Calu3 (cell line): Measurements from ENCODE around the gene ALG11. TPM values are rescaled to one million over a fixed set of nuclear protein-coding genes. Genes with fewer than 3 reads are reported as not detected.

Experiments used
- BruUV-seq: library from RNA; stranded (reverse); fragments of 400-500 nt; replicated peaks from 2 replicates; lab custom pipeline; 2021; lab: Mats Ljungman, UMichigan
- CTCF ChIA-PET: fragments of 300-600 bp; sonication (Branson Sonifier 250); formaldehyde crosslinking; loops from one replicate; lab custom pipeline; 2022; ENCODE audit warnings: antibody characterized with exemption; lab: Charles Lee
- DNase-seq: peaks from one replicate; pipeline ENCODE4 v3.0.0; 2022
- H3K27ac Mint-ChIP-seq: one replicate; pipeline ENCODE4 v1.8.0; 2022; ENCODE audit warnings: mixed read lengths; ENCODE audit not compliant: unreplicated experiment
- H3K27me3 Mint-ChIP-seq: one replicate; pipeline ENCODE4 v1.8.0; 2022; ENCODE audit warnings: mixed read lengths; ENCODE audit not compliant: unreplicated experiment
- H3K36me3 Mint-ChIP-seq: one replicate; pipeline ENCODE4 v1.8.0; 2022; ENCODE audit warnings: mild to moderate bottlenecking, moderate library complexity, mixed read lengths; ENCODE audit not compliant: insufficient read depth, unreplicated experiment
- H3K4me1 Mint-ChIP-seq: one replicate; pipeline ENCODE4 v1.8.0; 2022; ENCODE audit warnings: mild to moderate bottlenecking, low read depth, mixed read lengths; ENCODE audit not compliant: unreplicated experiment
- H3K4me3 Mint-ChIP-seq: one replicate; pipeline ENCODE4 v1.8.0; 2022; ENCODE audit warnings: mild to moderate bottlenecking, low read depth, moderate library complexity, mixed read lengths; ENCODE audit not compliant: unreplicated experiment
- H3K9me3 Mint-ChIP-seq: one replicate; pipeline ENCODE4 v1.8.0; 2022; ENCODE audit warnings: low read depth, mixed read lengths; ENCODE audit not compliant: unreplicated experiment
- CTCF ChIP-seq: fragments of 200-600 bp; IDR thresholded peaks from one replicate; pipeline ENCODE4 v1.8.0; 2022; ENCODE audit warnings: antibody characterized with exemption; ENCODE audit not compliant: unreplicated experiment
- intact Hi-C: fragments of 100-400 bp; cut with micrococcal nuclease; formaldehyde crosslinking; loops from one replicate; pipeline ENCODE4 v1.10.0; 2022; ENCODE audit not compliant: unreplicated experiment
- total RNA-seq: library from RNA; stranded (reverse); gene quantifications from 2 replicates; pipeline ENCODE4 v1.2.3, GENCODE V29; 2022

ALG11 gene
- total RNA-seq, 1 experiment from 2014 or later: 34.3 TPM

- CTCF ChIA-PET: no interaction called here
- no peak overlapping the region for H3K4me3 Mint-ChIP-seq
- intact Hi-C loops: no loop called here
- no peaks in the 10 kb centered on the region for H3K36me3 Mint-ChIP-seq
- no peak overlapping the region for H3K27ac Mint-ChIP-seq
- BruUV-seq: no TSS peak
- no peak for TF ChIP-seq CTCF
- H3K27me3 Mint-ChIP-seq: no peaks in the 10 kb centered on the region
- peaks cover 3% of the 10 kb centered on the region for H3K9me3 Mint-ChIP-seq
- H3K4me1 Mint-ChIP-seq: peaks cover 6% of the 10 kb centered on the region
- no peak for DNase-seq
These were observed 35.3 kb upstream of the ALG11 start for GRCh38 chr13:51976890-51977289.

- H3K4me3 Mint-ChIP-seq: no peak overlapping the region
- H3K9me3 Mint-ChIP-seq: no peaks in the 10 kb centered on the region
- DNase-seq: no peak
- no peaks in the 10 kb centered on the region for H3K36me3 Mint-ChIP-seq
- H3K4me1 Mint-ChIP-seq: no peaks in the 10 kb centered on the region
- intact Hi-C loops: no loop called here
- no TSS peak for BruUV-seq
- no peak for TF ChIP-seq CTCF
- H3K27ac Mint-ChIP-seq: no peak overlapping the region
- CTCF ChIA-PET: no interaction called here
- H3K27me3 Mint-ChIP-seq: no peaks in the 10 kb centered on the region
These were observed 34.6 kb upstream of the ALG11 start for GRCh38 chr13:51977625-51978024.

- Mint-ChIP-seq H3K27me3 (no peaks in the 10 kb centered on the region), H3K9me3 (no peaks in the 10 kb centered on the region), H3K36me3 (no peaks in the 10 kb centered on the region), H3K4me1 (no peaks in the 10 kb centered on the region), H3K4me3 (no peak overlapping the region), H3K27ac (no peak overlapping the region)
- CTCF ChIA-PET: no interaction called here
- no peak for TF ChIP-seq CTCF
- no peak for DNase-seq
- intact Hi-C loops: no loop called here
- BruUV-seq: no TSS peak
These were observed 33.2 kb upstream of the ALG11 start for GRCh38 chr13:51978796-51979556.

DNA sequence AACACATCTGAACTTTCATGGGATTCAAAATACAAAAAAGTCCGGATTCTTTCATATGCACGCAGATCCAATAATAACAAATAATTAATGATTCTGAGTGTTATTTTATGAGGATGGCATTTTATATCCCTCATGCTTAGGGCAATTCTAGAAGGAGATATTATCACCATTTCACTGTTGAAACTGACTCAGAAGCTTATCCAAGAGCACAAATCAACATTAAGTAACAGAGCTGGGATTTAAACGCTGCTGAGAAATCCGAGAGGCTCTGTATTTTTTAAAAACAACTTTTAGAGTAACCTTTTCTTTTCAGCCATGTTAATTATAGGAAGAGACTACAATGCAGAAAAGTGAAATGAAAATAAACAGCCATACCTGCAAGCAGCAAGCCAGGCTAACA is 31.3 kb upstream of the ALG11 start:
- no peak for TF ChIP-seq CTCF
- Mint-ChIP-seq H3K4me3 (no peak overlapping the region), H3K36me3 (no peaks in the 10 kb centered on the region), H3K4me1 (no peaks in the 10 kb centered on the region), H3K27ac (no peak overlapping the region), H3K27me3 (peaks cover 8% of the 10 kb centered on the region), H3K9me3 (no peaks in the 10 kb centered on the region)
- no peak for DNase-seq
- no TSS peak for BruUV-seq
- CTCF ChIA-PET: no interaction called here
- intact Hi-C loops: no loop called here
